Erythroblast (primary cell): ENCODE data around the gene INTS12.

Experiments used
- GATA1 ChIP-seq: IDR thresholded peaks from 2 replicates; pipeline ENCODE4 v1.6.1; 2011; ENCODE audit warnings: low read depth, mild to moderate bottlenecking, control low read depth, low read length, moderate library complexity
- POLR2A ChIP-seq: IDR thresholded peaks from 2 replicates; pipeline ENCODE4 v1.6.1; 2011; ENCODE audit warnings: mild to moderate bottlenecking, low read length

- TF ChIP-seq POLR2A (no peak), GATA1 (no peak)
Observed at GRCh38 chr4:105741548-105741947, 33.1 kb upstream of the INTS12 start.
